Fibroblast of villous mesenchyme (primary cell): Measurements from ENCODE around the gene IFI44. TPM values are rescaled to one million over a fixed set of nuclear protein-coding genes. Genes with fewer than 3 reads are reported as not detected.

Source experiments
- DNase-seq: peaks from one replicate; pipeline ENCODE4 v3.0.0-alpha.2; 2010; ENCODE audit warnings: low read depth
- H3K4me3 ChIP-seq: 2 replicates; pipeline ENCODE4 v1.5.1; 2011; ENCODE audit warnings: low read depth, mild to moderate bottlenecking, low read length
- CTCF ChIP-seq: IDR thresholded peaks from 2 replicates; pipeline ENCODE4 v1.5.1; 2012; ENCODE audit warnings: low read depth, mild to moderate bottlenecking, low read length; ENCODE audit not compliant: insufficient read depth
- total RNA-seq: library from RNA; depleted of rRNA; stranded (reverse); fragments of >200 nt; gene quantifications from 2 replicates; pipeline ENCODE4 v1.2.3, GENCODE V29; 2012

Gene IFI44
- total RNA-seq, 1 donor: 4.7 TPM

- DNase-seq: peak; percentile 6
- no peak for TF ChIP-seq CTCF
- no peak overlapping the region for H3K4me3 ChIP-seq
Measured at GRCh38 chr1:78687914-78688313, 38.3 kb downstream of the IFI44 start.

- peak; percentile 54 for DNase-seq
- H3K4me3 ChIP-seq: no peak overlapping the region
- TF ChIP-seq CTCF: peak; percentile 29
Measured at GRCh38 chr1:78688697-78689096, 39.1 kb downstream of the IFI44 start.

GRCh38 chr1:78690516-78690915 lies 40.9 kb downstream of the IFI44 start:
- DNase-seq: no peak
- TF ChIP-seq CTCF: no peak
- no peak overlapping the region for H3K4me3 ChIP-seq

- no peak for TF ChIP-seq CTCF
- H3K4me3 ChIP-seq: no peak overlapping the region
- DNase-seq: peak; percentile 21
Measured at GRCh38 chr1:78691995-78692747, 42.5 kb downstream of the IFI44 start.

- no peak for DNase-seq
- TF ChIP-seq CTCF: no peak
- H3K4me3 ChIP-seq: no peak overlapping the region
Measured at GRCh38 chr1:78699813-78700212, 50.2 kb downstream of the IFI44 start.

- no peak for TF ChIP-seq CTCF
- DNase-seq: no peak
Measured at GRCh38 chr1:78702426-78702825, 52.8 kb downstream of the IFI44 start.

GRCh38 chr1:78703806-78704205 lies 54.2 kb downstream of the IFI44 start:
- TF ChIP-seq CTCF: no peak
- DNase-seq: no peak
- H3K4me3 ChIP-seq: no peak overlapping the region

More at GRCh38 chr1:78702426-78702825, 52.8 kb downstream of the IFI44 start:
- no peak overlapping the region for H3K4me3 ChIP-seq
